K562 (cell line): ENCODE results near the gene CAPRIN1.

Experiments
- ARID4B ChIP-seq: sonication (generic); formaldehyde crosslinking; IDR thresholded peaks from 2 replicates; pipeline ENCODE4 v1.8.0; 2022; ENCODE audit warnings: mild to moderate bottlenecking, missing genetic modification reagents
- CHD2 ChIP-seq: IDR thresholded peaks from 2 replicates; pipeline ENCODE4 v1.6.1; 2011; ENCODE audit warnings: low read depth, low read length
- CTCF ChIP-seq, 3 experiments: IDR thresholded peaks in 2 of 3; conservative IDR thresholded peaks in 1 of 3; 2 replicates each; pipeline ENCODE4 v1.5.1; 2011 to 2012; ENCODE audit warnings: low read length in 3 of 3, mild to moderate bottlenecking in 3 of 3, control low read depth in 2 of 3, improper control_type of control experiment in 1 of 3, inconsistent platforms in 1 of 3, low read depth in 1 of 3, mixed read lengths in 1 of 3, moderate library complexity in 1 of 3; ENCODE audit not compliant: insufficient read depth in 2 of 3
- E4F1 ChIP-seq: fragments of 250-450 bp; sonication (Bioruptor Pico); IDR thresholded peaks from 2 replicates; pipeline ENCODE4 v1.5.0; 2021; ENCODE audit warnings: mild to moderate bottlenecking, borderline replicate concordance
- GABPA ChIP-seq: fragments of 200-800 bp; sonication (Bioruptor generic); conservative IDR thresholded peaks from 2 replicates; pipeline ENCODE4 v1.6.1; 2016; ENCODE audit warnings: low read depth, missing genetic modification characterization, missing compliant biosample characterization
- MEF2A ChIP-seq: IDR thresholded peaks from 2 replicates; pipeline ENCODE4 v1.6.1; 2011; ENCODE audit warnings: low read depth, mild to moderate bottlenecking, low read length, moderate library complexity; ENCODE audit not compliant: control insufficient read depth
- NFE2L1 ChIP-seq: fragments of 450-650 bp; IDR thresholded peaks from 2 replicates; pipeline ENCODE4 v1.6.1; 2016; ENCODE audit warnings: missing genetic modification characterization, low read depth, mild to moderate bottlenecking, missing compliant biosample characterization, moderate library complexity, borderline replicate concordance
- PBX2 ChIP-seq, 2 experiments: IDR thresholded peaks in 1 of 2; conservative IDR thresholded peaks in 1 of 2; 2 replicates each; pipeline ENCODE4 v1.6.1; 2016; ENCODE audit warnings: low read depth in 2 of 2, mild to moderate bottlenecking in 1 of 2, missing compliant biosample characterization in 1 of 2, missing genetic modification characterization in 1 of 2, moderate library complexity in 1 of 2
- POLR2AphosphoS5 ChIP-seq: IDR thresholded peaks from 2 replicates; pipeline ENCODE4 v1.6.1; 2011; ENCODE audit warnings: mild to moderate bottlenecking, low read depth, low read length, moderate library complexity; ENCODE audit not compliant: control insufficient read depth, insufficient read depth
- SMAD3 ChIP-seq: fragments of 450-650 bp; formaldehyde crosslinking; conservative IDR thresholded peaks from 2 replicates; pipeline ENCODE4 v1.4.0; 2020; ENCODE audit warnings: mild to moderate bottlenecking
- TEAD4 ChIP-seq, 2 experiments: sonication (generic) in 1 of 2; formaldehyde crosslinking in 1 of 2; IDR thresholded peaks; 2 replicates each; pipeline versions ENCODE4 v1.6.1 to v1.8.0; 2012 to 2022; ENCODE audit warnings: borderline replicate concordance in 1 of 2, inconsistent platforms in 1 of 2, low read length in 1 of 2, mild to moderate bottlenecking in 1 of 2, missing genetic modification reagents in 1 of 2
- ZNF766 ChIP-seq: fragments of 200-800 bp; sonication (Bioruptor generic); conservative IDR thresholded peaks from 2 replicates; pipeline ENCODE4 v1.6.1; 2016; ENCODE audit warnings: missing genetic modification characterization, missing compliant biosample characterization
- TF ChIP-seq, protein P1 (sequence below): sonication (generic); formaldehyde crosslinking; IDR thresholded peaks from 2 replicates; pipeline ENCODE4 v1.8.1; 2023; ENCODE audit warnings: mild to moderate bottlenecking, missing genetic modification reagents

DNA sequence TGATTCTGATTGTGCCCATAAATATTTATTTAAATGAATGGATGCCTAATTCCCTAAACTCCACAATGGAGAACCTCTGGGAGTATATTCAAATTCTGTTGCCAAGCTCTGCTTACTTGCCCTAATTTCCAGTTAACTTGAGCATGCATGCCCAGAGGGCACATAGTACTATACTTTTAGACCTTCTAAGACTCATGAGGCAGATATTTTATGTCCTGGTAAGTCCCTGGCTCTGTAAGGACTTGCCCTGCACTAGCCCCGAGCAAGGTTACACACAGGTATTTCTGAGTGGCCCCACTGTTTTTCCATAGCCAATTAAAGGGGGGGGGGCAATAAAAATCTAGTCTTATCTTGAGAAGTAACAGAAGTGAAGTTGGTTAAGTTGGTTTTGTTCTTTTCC is 21.1 kb upstream of the CAPRIN1 start:
- TF ChIP-seq CTCF (IDR thresholded peaks at IDR 0.05 in 2 of 3, conservative IDR thresholded peaks at IDR 0.05 in 1 of 3; ENCODE audit: insufficient read depth in 2 of 3, low read depth in 1 of 3, low read length in 3 of 3) (no peak), PBX2 (CRISPR knock-in tag; IDR thresholded peaks at IDR 0.05; ENCODE audit: low read depth) (no peak), PBX2 (tag; conservative IDR thresholded peaks at IDR 0.05; ENCODE audit: low read depth) (no peak), E4F1 (no peak), NFE2L1 (tag) (no peak), POLR2AphosphoS5 (no peak), CHD2 (no peak), ZNF766 (CRISPR knock-in tag) (no peak), MEF2A (no peak), TEAD4 (IDR thresholded peaks at IDR 0.05; ENCODE audit: low read length) (no peak), TEAD4 (CRISPR knock-in tag; IDR thresholded peaks at IDR 0.05; ENCODE audit: borderline replicate concordance) (no peak), ARID4B (CRISPR knock-in tag) (no peak), SMAD3 (CRISPR knock-in tag) (no peak), GABPA (tag) (no peak)
- TF ChIP-seq, protein P1, sequence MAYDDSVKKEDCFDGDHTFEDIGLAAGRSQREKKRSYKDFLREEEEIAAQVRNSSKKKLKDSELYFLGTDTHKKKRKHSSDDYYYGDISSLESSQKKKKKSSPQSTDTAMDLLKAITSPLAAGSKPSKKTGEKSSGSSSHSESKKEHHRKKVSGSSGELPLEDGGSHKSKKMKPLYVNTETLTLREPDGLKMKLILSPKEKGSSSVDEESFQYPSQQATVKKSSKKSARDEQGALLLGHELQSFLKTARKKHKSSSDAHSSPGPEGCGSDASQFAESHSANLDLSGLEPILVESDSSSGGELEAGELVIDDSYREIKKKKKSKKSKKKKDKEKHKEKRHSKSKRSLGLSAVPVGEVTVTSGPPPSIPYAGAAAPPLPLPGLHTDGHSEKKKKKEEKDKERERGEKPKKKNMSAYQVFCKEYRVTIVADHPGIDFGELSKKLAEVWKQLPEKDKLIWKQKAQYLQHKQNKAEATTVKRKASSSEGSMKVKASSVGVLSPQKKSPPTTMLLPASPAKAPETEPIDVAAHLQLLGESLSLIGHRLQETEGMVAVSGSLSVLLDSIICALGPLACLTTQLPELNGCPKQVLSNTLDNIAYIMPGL (CRISPR knock-in tag), result no peak
